ENCODE results near the gene PHF21A.

The PHF21A gene

DNA sequence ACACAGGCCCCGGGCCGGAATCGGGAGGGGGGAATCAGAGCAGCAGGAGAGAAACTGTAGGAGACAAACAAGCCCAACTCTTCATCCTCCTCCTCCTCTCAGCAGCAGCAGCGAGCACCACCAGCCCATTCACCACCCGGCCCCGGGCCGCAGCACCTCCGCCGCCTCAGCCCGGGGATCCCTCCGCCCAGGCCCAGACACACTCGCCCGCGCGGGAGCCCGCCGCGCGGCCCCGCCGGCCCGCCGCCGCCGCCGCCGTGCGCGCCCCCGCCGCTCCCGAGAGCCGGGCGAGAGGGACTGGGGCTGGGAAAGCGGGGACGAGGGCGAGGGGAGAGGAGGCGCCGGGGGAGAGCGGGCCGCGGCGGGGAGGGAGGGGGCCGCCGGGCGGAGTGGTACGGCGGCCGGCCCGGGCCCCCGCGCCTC is at the start of gene PHF21A:
PHF21A (minus strand) TSS at position 154 of the 423 bp plus-strand sequence. CDS start 37,235 bp downstream, outside the sequence.
- peak; percentile 89 for DNase-seq

DNA sequence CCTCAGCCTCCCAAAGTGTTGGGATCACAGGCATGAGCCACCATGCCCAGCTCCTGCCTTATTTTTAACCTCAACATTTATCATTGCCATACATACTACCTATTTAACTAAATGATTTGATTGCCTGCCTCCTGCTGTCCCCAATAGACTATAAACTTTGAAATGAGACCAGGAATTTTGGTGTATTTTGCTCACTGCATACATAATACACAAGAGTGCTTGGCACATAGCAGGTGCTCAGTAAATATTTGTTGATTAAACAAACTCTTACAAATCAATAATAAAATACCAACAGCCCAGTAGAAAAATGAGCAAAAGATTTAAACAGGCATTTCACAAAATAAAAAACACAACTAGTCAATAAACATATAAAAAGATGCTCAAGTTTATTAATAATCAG is 49.5 kb upstream of the PHF21A start:
- no peak for DNase-seq

DNA sequence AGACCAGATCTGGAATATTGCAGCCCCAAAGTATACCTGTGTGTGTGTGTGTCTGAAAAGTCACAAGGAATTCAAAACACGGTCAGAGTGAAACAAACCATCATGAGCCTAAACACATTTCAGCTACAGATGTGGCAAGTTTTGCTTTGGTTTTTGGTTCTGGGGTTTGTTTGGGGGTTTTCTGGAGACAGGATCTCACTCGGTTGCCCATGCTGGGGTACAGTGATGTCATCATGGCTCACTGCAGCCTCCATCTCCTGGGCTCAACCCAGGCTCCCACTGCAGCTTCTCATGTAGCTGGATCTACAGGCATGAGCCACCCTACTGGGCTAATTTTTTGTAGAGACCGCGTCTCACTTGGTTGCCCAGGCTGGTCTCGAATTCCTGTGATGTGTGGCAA is 41.4 kb upstream of the PHF21A start:
- no peak for DNase-seq

DNA sequence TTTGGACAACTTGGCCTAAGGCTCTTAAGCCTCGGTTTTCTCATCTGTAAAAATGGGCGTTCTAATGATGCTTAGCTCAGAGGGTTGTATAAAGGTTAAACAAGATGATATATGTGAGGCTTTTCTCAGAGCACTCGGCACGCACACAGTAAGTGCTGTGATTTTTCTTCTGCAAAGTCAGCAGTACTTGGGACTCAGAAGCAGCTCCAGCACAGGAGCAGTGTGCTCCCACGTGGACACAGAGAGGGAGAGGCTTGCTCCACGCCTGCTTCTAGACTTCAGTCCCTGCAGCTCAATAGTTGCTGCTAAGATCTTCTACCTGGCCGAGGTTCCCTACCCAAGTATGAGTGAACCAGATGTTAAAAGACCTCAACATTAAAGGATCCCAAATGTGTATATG is 39.9 kb upstream of the PHF21A start:
- no peak for DNase-seq

DNA sequence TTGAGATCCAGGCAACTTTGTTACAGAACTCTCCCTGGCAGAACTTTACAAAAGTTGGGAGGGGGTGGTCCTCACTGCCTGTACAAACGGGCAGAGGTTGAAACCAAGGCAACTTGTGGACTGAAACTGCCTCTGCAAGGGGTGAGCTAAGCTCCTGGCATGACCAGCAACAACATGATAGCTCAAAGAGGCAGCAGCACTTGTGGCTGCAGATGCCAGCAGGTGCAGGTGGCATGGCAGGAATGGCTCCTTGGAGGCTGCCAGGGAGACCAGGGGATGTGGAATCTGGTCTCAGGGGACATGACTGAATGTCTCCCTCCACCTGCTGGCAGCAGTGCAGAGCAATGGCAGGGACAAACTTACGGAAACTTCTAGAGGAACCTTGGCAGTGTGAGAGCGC is 38.8 kb upstream of the PHF21A start:
- no peak for DNase-seq

DNA sequence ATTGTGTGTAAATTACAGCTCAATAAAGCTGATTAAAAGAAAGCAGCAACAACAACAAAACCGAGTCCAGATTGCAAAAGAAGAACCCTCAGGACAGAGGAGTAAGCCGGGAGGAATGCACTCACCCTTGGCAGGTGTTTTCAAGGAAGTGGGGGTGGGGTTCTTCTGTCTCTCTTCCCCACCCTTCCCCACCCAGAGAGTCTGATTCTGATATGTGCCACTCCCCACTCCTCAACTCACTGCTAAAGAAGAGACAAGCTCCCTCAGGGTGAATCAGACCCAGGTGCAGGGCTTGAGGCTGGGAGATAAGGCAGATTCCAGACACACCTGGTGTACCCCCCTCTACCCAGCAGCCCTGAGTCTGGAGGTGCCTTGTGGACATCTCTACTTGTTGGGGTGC is 38.4 kb upstream of the PHF21A start:
- DNase-seq: no peak

DNA sequence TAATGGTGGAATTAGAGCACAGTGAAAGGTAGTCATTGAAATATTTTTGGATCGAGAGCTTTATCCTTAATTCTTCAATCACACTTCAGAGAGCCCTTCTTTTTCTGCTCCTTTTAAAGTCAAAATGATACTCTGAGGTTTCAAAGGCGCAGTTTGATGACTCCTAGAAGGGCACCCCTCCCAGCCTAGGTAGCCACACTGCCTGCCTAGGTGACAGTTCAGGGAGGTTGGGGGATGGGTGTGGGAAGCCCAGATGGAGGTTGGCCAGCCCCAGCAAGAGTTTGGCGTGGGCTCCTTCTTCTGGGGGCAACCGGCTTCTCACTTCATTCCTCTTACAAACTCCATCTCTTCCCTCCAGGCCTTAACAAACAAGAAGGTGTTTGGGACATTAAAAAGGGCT is 28.6 kb upstream of the PHF21A start:
- DNase-seq: no peak

DNA sequence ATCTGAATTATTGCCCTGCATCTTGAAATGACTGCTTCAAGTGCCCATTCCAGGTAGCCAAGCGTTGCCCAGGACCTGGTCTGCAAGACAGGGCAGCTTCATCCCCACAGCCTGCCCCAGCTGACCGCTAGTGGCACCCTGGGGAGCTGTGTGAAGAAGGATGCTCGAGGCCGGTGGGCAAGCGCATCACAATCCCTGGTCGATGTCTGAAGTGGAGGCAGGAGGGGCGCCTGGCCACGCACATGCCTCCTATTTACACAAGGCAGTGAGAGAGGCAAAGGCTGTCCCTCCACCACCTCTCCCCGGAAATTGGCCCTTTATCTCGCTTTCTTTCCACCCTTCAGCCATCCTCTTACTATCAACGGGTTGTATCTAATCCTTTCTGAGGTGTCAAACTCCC is 28.1 kb upstream of the PHF21A start:
- DNase-seq: no peak

DNA sequence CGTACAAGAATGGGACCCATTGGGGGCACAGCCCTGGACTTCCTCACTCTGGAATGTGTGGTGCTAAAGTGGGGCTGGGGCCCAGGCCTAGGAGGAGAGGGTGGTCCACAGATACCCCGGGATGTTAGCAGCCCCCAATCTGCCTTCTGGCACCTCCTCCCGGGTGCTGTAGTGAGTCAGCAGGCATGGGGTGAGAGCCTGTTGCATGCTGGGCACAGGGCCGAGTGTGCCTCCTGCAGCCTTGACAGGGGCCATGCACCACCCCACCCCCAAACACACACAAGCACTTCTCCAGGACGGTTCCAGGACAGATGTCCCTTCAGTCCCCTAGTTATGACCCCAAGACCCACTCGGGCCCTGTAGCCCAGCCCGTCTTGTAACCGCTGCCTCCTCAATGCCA is 23.5 kb upstream of the PHF21A start:
- DNase-seq: no peak

DNA sequence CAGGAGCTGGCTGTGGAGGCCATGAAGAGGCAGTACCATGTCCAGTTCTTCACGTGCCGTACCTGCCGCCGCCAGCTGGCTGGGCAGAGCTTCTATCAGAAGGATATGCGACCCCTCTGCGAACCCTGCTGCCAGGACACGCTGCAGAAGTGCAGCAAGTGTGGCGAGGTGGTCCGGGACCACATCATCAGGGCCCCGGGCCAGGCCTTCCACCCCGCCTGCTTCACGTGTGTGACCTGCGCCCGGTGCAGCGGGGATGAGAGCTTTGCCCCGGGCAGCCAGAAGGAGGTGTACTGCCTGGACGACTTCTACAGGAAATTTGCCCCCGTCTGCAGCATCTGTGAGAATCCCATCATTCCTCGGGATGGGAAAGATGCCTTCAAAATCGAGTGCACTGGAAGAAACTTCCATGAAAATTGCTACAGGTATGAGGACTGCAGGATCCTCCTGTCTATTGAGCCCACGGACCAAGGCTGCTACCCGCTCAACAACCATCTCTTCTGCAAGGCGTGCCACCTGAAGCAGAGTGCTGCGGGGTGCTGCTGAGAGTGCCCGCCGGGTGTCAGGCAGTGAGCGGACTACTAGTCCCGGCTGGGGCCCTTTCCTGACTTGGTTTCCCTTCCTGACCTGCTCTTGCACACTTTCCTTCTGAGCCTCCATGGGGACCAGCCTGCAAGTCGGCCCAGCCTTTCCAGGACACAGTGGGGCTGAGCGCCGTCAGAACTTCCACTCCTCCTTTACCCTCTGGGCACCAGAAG is 22.0 kb upstream of the PHF21A start:
- no peak for DNase-seq

DNA sequence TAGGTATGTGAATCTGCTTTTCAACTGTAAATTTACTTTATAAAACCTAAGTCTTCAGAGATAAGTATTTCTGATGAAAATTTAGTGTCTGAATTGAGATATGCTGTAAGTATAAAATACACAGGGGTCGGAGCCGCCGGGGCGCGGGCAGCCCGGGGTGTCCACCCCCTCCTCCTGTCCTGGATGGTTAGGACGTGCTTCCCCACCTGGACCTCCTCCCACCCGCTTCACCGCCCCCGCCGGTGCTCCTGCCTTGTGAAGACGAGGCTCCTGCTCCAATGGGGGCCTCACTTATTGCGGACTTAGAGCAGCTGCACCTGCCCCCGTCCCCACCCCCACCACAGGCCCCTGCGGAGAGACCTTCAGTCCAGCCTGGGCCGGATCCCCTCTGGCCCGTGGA is 21.3 kb upstream of the PHF21A start:
- no peak for DNase-seq

DNA sequence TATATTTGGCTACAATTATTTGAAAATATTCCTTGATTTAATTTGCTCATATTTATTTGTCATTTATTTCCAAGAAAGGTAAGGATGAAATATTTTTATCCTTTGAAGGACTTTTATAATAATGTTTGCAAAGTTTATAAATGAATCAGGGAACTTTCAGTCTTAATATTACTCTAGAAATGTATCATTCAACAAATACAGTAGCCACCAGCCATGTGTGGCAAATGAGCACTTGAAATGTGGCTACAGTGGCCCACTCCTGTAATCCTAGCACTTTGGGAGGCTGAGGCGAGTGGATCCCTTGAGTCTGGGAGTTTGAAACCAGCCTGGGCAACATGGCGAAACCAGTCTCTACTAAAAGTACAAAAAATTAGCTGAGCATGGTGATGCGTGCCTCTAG is 20.3 kb upstream of the PHF21A start:
- no peak for DNase-seq

DNA sequence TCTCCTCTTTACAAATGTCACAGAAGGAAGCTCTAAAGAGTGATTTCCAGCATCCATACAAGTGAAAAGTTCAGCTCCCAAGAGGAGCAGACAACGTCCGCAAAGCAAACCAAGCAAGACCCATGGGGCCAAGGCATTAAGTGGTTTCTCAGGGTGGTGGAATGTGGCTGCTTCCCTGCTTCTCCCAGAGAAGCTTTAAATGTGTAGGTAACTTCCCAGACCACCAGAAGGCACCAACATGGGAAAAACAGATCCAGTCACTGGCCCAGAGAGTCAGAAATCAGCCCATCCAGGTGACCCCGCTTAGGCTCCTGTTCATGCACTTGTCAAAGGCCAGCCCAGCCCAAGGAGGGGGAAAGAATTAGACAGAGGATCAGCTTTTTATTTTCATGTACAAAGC is 13.3 kb upstream of the PHF21A start:
- no peak for DNase-seq

DNA sequence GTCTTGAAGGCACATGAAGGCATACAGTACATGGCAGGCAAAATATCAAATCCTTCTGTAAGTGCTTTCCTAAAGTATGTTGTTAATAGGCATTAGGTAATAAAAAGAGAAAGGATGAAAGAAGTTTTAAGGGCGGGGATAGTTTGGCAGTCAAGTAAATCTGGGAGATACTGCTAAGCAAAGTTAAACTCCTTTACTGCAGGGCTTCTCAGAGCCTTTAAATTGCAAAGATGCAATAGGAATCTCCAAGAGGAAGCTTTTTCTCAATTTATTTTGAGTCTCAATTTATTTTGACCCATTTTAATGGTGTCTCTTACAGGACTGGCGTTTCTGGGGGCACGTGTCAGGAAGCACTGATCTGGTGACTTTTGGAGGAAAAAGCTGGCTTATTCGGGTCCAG is 12.8 kb upstream of the PHF21A start:
- DNase-seq: no peak

DNA sequence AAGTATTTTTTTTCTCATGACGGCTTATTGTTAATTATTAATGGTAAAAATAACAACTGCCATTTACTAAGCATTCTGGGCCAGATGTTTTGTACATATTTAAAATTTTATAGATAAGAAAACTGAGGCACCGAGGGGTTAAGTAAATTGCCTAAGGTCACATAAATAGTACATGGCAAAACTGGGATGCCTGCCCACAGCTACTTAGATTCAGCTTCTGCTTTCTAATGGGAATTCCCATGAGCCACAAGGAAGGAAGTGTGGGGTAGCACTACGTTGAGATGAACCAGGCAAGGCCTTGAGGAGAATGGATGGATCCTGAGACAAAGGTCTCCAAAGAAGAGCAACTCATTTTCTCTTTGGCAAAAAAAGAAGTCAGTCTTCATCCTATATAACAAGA is 11.9 kb upstream of the PHF21A start:
- no peak for DNase-seq

DNA sequence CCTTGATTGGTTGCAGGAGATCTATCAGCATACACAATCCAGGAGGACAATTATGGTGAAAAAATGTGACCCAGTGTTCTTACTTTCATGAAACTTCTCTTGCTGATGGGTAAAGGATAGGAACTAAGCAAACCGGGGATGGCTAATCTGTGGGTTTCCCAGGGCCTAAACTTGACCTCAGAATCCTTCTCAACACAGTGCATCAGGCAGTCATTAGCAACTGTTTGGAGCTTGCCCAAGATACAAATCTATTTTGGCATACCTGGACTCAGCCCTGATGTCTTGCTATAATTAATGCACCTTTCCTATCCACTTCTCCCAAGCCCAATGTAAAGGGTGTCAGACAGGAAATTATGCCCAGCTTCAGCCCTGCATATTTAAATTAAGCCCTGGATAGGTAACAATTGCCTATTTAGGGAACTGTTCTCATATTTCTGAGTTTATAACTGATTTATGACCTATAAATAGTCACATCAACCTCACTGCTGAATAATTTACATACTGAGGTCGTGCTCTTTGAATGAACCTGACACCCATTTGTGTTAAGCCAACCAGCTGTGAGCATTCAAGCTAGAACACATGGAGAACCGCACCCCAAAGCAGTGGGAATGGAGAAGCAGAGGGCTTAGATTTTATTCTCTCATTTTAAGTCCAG is 9.2 kb upstream of the PHF21A start:
- DNase-seq: no peak

DNA sequence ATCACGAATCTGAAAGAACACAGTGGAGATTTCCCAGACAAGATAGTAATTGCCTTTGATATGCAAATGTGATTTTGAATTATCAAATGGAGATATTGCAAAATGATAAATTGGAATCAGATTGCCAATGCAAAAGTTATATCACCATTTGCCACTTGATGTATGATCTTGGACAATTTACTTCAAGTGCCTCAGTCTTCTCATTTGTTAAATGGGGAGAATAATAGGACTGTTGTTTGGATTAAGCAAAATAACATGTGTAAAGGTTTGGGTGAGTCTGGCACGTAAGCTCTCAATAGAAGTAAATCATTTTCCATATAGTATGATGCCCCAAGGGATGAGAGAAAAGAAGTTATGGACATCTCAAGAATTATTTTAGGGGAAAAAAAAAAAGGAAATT is 7.9 kb upstream of the PHF21A start:
- no peak for DNase-seq

DNA sequence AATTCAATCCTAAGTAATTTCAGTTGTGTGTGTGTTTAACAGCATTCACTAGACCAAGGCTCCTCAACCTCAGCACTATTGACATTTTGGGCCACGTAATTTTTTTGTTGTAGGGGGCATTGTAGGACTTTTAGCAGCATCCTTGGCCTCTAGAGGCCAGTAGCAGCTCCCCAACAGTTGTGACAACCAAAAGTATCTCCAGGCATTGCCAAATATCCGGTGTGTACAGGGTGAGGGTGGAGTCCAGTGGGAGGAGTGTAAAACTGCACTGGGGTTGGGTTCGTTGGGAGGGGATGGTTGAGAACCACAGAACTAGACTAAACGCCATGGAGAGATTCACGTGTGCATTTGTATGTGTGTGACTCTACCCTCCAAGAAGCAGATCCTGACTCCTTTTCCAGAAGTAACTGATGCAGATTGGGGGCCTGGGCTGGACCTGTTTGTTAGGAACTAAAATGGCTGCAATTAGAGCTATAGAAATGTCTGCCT is 5.9 kb upstream of the PHF21A start:
- DNase-seq: no peak

DNA sequence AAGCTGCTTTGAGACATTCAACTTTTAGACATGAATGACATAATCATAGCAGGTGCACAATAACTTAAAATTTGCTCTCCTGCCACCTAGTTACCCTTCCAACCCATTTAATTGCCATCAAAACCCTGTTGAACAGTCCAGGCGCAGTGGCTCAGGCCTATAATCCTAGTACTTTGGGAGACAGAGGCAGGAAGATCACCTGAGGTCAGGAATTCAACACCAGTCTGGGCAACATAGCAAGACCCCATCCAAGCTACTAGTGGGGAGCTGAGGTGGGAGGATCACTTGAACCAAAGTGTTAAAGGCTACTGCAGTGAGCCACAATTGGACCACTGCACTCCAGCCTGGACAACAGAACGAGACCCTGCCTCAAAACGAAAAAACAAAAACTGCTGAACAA is 4.0 kb upstream of the PHF21A start:
- DNase-seq: no peak

DNA sequence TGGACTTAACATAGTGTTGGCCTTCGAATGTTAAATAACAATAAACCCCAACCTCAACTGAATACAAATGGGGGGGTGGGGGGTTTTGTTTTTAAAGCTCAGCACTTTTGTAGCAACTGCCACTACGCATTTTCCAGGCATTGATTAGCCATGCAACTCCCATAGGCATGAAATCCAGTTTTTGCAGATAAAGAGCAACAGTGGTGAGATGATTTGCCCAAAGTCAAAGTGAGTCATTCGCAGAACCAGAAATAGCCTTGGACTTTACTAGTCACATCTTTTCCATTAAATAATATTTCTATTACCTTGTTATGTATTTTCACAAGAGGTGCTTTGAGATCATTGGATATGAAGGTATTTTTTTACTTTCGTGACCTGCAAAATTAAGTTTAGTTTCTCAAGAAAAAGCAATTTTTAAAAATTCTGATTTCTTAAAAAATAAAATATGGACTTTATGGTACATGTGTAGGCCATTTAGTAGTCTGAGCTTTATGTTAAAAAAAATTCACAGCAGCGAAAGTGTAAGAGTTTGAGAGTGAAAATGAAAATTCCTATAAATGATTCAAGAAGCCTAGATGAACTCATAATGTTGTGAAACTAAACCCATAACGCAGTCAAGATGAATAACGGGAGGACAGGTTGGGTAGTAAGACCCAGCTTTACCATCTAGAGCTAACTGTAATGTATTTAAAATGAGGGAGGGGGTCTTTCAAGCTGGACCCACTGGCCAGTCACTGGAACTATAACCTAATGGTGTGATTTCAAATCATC is 1.9 kb upstream of the PHF21A start:
- DNase-seq: no peak

DNA sequence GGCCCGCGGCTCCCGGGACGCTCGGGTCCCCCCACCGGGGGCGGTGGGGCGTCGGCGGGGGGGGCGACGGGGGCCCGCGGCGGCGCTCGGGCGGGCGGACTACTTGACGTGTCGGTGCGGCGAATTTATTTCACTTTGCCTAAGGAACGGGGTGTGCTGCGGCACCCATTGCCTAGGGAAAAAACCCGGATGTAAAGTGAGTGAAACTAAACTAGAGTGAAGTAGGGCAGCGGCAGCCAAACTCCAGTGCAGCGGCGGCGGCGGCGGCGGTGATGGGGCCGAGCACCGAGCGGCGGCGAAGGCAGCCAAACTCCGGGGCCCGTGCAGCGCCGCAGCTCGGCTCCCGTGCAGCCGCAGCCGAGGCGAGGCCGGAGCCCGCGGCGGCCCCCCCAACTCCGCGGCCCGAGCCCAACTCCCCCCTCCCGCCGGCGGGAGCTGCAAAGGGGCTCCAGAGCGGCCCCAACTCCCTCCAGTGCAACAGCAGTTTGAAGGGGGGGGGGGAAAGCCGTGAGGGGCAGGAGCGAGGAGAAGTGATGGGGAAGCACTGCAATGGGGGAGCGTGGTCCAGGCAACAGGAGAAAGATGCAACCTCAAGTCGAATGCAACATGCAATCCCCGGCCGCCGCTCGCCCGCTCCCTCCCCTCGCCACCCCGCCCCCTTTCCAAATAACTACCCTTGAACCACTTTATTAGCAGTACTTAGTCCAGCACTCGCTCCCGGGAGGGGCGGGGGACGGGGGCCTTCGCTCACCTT is 647 bp upstream of the PHF21A start:
- peak; percentile 88 for DNase-seq

DNA sequence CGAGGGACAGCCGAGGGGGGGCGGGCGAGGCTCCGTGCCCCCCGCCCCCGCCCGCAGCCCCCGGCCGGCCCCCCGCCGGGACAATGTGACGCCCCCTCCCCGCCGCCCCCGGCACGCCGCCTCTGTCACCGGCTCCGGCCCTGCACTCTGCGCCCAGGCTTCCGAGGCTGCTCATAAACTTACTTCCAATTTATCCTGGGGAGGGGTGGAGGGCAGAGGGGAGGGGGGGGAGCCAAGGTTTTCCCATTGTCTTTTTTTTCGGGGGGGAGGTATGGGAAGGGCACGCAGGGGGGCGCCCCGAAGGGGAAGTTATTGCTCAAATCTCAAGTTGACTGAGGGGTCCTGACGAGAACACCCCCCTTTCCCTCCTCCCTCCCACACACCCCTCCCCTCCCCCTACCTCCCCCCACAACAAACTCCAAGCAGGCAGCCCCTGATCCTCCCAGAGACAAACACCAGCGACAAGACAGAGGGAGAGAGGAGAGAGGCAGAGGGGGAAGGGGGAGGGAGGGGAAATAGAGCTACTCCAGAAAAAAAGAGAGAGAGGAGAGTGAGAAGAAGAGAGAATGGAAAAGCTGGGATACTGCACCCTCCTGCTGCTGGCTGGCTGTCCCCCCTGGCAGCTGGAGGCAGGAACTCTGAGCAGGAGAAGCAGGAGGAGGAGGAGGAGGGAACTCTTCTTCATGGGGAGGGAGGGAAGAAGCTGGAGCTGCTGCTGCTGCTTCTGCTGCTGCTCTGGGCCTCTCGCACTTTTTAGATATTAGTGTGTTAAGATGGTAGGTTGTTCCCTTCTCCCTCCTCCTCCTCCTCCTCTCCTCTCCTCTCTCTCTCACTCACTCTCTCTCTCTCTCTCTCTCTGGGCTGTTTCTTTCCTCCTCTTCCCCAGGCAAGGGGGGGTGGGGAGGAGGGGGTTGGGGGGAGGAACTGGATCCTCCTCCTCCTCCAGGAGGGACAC is 631 bp downstream of the PHF21A start:
- peak; percentile 72 for DNase-seq

All from NCI-H1105 (cell line).